Measurements from ENCODE around the gene RAP1A.

- TF ChIP-seq, protein P1, sequence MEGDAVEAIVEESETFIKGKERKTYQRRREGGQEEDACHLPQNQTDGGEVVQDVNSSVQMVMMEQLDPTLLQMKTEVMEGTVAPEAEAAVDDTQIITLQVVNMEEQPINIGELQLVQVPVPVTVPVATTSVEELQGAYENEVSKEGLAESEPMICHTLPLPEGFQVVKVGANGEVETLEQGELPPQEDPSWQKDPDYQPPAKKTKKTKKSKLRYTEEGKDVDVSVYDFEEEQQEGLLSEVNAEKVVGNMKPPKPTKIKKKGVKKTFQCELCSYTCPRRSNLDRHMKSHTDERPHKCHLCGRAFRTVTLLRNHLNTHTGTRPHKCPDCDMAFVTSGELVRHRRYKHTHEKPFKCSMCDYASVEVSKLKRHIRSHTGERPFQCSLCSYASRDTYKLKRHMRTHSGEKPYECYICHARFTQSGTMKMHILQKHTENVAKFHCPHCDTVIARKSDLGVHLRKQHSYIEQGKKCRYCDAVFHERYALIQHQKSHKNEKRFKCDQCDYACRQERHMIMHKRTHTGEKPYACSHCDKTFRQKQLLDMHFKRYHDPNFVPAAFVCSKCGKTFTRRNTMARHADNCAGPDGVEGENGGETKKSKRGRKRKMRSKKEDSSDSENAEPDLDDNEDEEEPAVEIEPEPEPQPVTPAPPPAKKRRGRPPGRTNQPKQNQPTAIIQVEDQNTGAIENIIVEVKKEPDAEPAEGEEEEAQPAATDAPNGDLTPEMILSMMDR (IDR thresholded peaks at IDR 0.05; ENCODE audit: low read length) = no peak
- TF ChIP-seq EZH2 (IDR thresholded peaks at IDR 0.05; ENCODE audit: borderline replicate concordance, low read length) = no peak
These were observed 25.9 kb upstream of the RAP1A start for GRCh38 chr1:111593403-111594305.

Data from OCI-LY1 (cell line).